ENCODE measurements around the gene MTHFD1L.

DNA sequence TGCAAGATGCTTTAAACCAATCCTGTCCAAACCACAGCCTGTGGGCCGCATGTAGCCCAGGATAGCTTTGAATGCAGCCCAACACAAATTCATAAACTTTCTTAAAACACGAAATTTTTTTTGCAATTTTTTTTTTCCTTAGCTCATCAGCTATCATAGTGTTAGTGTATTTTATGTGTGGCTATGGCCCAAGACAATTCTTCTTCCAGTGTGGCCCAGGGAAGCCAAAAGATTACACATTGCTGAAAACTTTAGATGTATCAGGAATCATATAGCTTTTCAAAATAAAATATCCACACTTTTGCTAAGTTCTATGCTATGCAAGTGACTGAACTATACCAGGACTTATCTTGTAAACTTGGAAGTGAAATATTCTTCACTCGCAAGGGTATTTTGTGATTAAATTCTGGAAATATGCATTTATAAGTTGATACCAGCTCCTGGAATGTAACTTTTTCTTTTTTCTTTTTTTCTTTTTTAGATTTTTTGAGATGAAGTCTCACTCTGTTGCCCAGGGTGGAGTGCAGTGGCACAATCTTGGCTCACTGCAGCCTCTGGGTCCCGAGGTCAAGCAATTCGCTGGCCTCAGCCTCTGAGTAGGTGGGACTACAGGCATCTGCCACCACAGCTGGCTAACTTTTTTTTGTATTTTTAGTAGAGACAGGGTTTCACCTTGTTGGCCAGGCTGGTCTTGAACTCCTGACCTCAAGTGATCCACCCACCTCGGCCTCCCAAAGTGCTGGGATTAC lies 49.8 kb downstream of the MTHFD1L start:
- TF ChIP-seq CTCF (IDR thresholded peaks at IDR 0.05) (no peak), POLR2A (IDR thresholded peaks at IDR 0.05; ENCODE audit: low read length) (no peak), ESRRA (IDR thresholded peaks at IDR 0.05; ENCODE audit: borderline replicate concordance, low read length) (no peak), MYC (IDR thresholded peaks at IDR 0.05; ENCODE audit: borderline replicate concordance, low read length) (no peak), EP300 (IDR thresholded peaks at IDR 0.05) (no peak)
- TF ChIP-seq, protein P1, sequence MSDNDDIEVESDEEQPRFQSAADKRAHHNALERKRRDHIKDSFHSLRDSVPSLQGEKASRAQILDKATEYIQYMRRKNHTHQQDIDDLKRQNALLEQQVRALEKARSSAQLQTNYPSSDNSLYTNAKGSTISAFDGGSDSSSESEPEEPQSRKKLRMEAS (IDR thresholded peaks at IDR 0.05): no peak
- TF ChIP-seq, protein P2, sequence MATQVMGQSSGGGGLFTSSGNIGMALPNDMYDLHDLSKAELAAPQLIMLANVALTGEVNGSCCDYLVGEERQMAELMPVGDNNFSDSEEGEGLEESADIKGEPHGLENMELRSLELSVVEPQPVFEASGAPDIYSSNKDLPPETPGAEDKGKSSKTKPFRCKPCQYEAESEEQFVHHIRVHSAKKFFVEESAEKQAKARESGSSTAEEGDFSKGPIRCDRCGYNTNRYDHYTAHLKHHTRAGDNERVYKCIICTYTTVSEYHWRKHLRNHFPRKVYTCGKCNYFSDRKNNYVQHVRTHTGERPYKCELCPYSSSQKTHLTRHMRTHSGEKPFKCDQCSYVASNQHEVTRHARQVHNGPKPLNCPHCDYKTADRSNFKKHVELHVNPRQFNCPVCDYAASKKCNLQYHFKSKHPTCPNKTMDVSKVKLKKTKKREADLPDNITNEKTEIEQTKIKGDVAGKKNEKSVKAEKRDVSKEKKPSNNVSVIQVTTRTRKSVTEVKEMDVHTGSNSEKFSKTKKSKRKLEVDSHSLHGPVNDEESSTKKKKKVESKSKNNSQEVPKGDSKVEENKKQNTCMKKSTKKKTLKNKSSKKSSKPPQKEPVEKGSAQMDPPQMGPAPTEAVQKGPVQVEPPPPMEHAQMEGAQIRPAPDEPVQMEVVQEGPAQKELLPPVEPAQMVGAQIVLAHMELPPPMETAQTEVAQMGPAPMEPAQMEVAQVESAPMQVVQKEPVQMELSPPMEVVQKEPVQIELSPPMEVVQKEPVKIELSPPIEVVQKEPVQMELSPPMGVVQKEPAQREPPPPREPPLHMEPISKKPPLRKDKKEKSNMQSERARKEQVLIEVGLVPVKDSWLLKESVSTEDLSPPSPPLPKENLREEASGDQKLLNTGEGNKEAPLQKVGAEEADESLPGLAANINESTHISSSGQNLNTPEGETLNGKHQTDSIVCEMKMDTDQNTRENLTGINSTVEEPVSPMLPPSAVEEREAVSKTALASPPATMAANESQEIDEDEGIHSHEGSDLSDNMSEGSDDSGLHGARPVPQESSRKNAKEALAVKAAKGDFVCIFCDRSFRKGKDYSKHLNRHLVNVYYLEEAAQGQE (IDR thresholded peaks at IDR 0.05): no peak
